GM12801 (cell line): ENCODE results near the gene TMPRSS3.

Experiments
- CTCF ChIP-seq: IDR thresholded peaks from one replicate; pipeline ENCODE4 v1.5.1; 2011; ENCODE audit warnings: control low read depth; ENCODE audit not compliant: insufficient read length; ENCODE audit errors: extremely low read depth

The TMPRSS3 gene

GRCh38 chr21:42391297-42391696 is 4.6 kb downstream of the TMPRSS3 start:
- no peak for TF ChIP-seq CTCF

- no peak for TF ChIP-seq CTCF
These were observed 5.2 kb downstream of the TMPRSS3 start for GRCh38 chr21:42390696-42391095.

- TF ChIP-seq CTCF: no peak
These were observed 5.7 kb downstream of the TMPRSS3 start for GRCh38 chr21:42390193-42390592.

GRCh38 chr21:42389449-42389835 is 6.4 kb downstream of the TMPRSS3 start:
- no peak for TF ChIP-seq CTCF

GRCh38 chr21:42388740-42389448 is 7.0 kb downstream of the TMPRSS3 start:
- no peak for TF ChIP-seq CTCF

GRCh38 chr21:42387843-42388340 is 8.0 kb downstream of the TMPRSS3 start:
- no peak for TF ChIP-seq CTCF

GRCh38 chr21:42387164-42387563 is 8.7 kb downstream of the TMPRSS3 start:
- TF ChIP-seq CTCF: no peak
